Fibroblast of lung (primary cell): ENCODE data around the gene MIA2. TPM values are rescaled to one million over a fixed set of nuclear protein-coding genes. Genes with fewer than 3 reads are reported as not detected.

ENCODE experiments used
- DNase-seq, 2 donors: peaks; one replicate each; pipeline versions ENCODE4 v3.0.0 to v3.0.0-alpha.2; 2010; ENCODE audit warnings: low read depth in 2 of 2
- H2AFZ ChIP-seq: 2 replicates; pipeline ENCODE4 v1.5.1; 2012; ENCODE audit warnings: low read length, control low read depth, inconsistent platforms
- H3K27ac ChIP-seq: 2 replicates; pipeline ENCODE4 v1.5.1; 2011; ENCODE audit warnings: low read length, control low read depth; ENCODE audit not compliant: insufficient read depth
- H3K27me3 ChIP-seq: 2 replicates; pipeline ENCODE4 v1.5.1; 2011; ENCODE audit warnings: mild to moderate bottlenecking, low read length; ENCODE audit not compliant: control insufficient read depth, insufficient read depth
- H3K36me3 ChIP-seq: 2 replicates; pipeline ENCODE4 v1.5.1; 2011; ENCODE audit warnings: low read length; ENCODE audit not compliant: control insufficient read depth, insufficient read depth
- H3K4me1 ChIP-seq: 2 replicates; pipeline ENCODE4 v1.5.1; 2011; ENCODE audit warnings: low read length; ENCODE audit not compliant: control insufficient read depth, insufficient read depth; ENCODE audit errors: extremely low read depth
- H3K4me2 ChIP-seq: 2 replicates; pipeline ENCODE4 v1.5.1; 2011; ENCODE audit warnings: low read length, control low read depth; ENCODE audit not compliant: insufficient read depth; ENCODE audit errors: extremely low read depth
- H3K4me3 ChIP-seq, 4 experiments: fragments of 200-600 bp in 1 of 4; sonication (generic) in 1 of 4; replicated peaks in 1 of 4; 2 replicates each; pipeline ENCODE4 v1.5.1; 2011 to 2016; ENCODE audit warnings: low read length in 4 of 4, low read depth in 3 of 4, mild to moderate bottlenecking in 3 of 4, control low read depth in 2 of 4, inconsistent platforms in 1 of 4, mixed read lengths in 1 of 4; ENCODE audit not compliant: insufficient read depth in 1 of 4; ENCODE audit errors: control extremely low read depth in 1 of 4
- H3K79me2 ChIP-seq: 2 replicates; pipeline ENCODE4 v1.5.1; 2012; ENCODE audit warnings: mild to moderate bottlenecking, low read length, inconsistent platforms; ENCODE audit not compliant: control insufficient read depth, insufficient read depth
- H3K9ac ChIP-seq: 2 replicates; pipeline ENCODE4 v1.5.1; 2011; ENCODE audit warnings: mild to moderate bottlenecking, low read length, control low read depth; ENCODE audit not compliant: insufficient read depth
- H3K9me3 ChIP-seq: 2 replicates; pipeline ENCODE4 v1.5.1; 2012; ENCODE audit warnings: low read depth, low read length; ENCODE audit not compliant: control insufficient read depth, insufficient read depth
- H4K20me1 ChIP-seq: 2 replicates; pipeline ENCODE4 v1.5.1; 2011; ENCODE audit warnings: low read length; ENCODE audit not compliant: control insufficient read depth, insufficient read depth; ENCODE audit errors: extremely low read depth
- EZH2 ChIP-seq: IDR thresholded peaks from 2 replicates; pipeline ENCODE4 v1.5.1; 2012; ENCODE audit warnings: low read length, control low read depth, mild to moderate bottlenecking; ENCODE audit errors: missing control alignments
- polyA plus RNA-seq, 2 donors: library from polyadenylated mRNA; depleted of rRNA in 1 of 2; stranded (reverse) in 1 of 2; unstranded in 1 of 2; fragments of >200 nt; gene quantifications; 2 replicates each; pipeline ENCODE4 v1.2.1, GENCODE V29; 2011 to 2012; ENCODE audit warnings: missing spikeins in 1 of 2
- total RNA-seq: library from RNA; depleted of rRNA; stranded (reverse); fragments of >200 nt; gene quantifications from 2 replicates; pipeline ENCODE4 v1.2.1, GENCODE V29; 2014
- TF ChIP-seq, protein P1 (sequence below), 2 donors: IDR thresholded peaks in 1 of 2; conservative IDR thresholded peaks in 1 of 2; 1 replicate in 1 of 2; 2 replicates in 1 of 2; pipeline ENCODE4 v1.5.1; 2011 to 2012; ENCODE audit warnings: low read length in 2 of 2, control low read depth in 1 of 2, inconsistent platforms in 1 of 2, low read depth in 1 of 2, mild to moderate bottlenecking in 1 of 2

The MIA2 gene
- total and polyA plus RNA-seq, 2 donors (not counting 1 experiment from before 2014, with no cell fraction given), result 9.7 to 15.0 TPM

- no peak overlapping the region for H3K9ac ChIP-seq
- H3K9me3 ChIP-seq, result no peaks in the 10 kb centered on the region
- no peak overlapping the region for H3K27ac ChIP-seq
- H3K4me2 ChIP-seq, result no peak overlapping the region
- H2AFZ ChIP-seq, result no peak overlapping the region
- H3K79me2 ChIP-seq, result no peaks in the 10 kb centered on the region
- H3K27me3 ChIP-seq, result no peaks in the 10 kb centered on the region
- no peaks in the 10 kb centered on the region for H3K4me1 ChIP-seq
- no peak overlapping the region for H3K4me3 ChIP-seq
- TF ChIP-seq, protein P1, sequence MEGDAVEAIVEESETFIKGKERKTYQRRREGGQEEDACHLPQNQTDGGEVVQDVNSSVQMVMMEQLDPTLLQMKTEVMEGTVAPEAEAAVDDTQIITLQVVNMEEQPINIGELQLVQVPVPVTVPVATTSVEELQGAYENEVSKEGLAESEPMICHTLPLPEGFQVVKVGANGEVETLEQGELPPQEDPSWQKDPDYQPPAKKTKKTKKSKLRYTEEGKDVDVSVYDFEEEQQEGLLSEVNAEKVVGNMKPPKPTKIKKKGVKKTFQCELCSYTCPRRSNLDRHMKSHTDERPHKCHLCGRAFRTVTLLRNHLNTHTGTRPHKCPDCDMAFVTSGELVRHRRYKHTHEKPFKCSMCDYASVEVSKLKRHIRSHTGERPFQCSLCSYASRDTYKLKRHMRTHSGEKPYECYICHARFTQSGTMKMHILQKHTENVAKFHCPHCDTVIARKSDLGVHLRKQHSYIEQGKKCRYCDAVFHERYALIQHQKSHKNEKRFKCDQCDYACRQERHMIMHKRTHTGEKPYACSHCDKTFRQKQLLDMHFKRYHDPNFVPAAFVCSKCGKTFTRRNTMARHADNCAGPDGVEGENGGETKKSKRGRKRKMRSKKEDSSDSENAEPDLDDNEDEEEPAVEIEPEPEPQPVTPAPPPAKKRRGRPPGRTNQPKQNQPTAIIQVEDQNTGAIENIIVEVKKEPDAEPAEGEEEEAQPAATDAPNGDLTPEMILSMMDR (conservative IDR thresholded peaks at IDR 0.05 in 1 of 2, IDR thresholded peaks at IDR 0.05 in 1 of 2; ENCODE audit: low read depth in 1 of 2, low read length in 2 of 2), result no peak
- TF ChIP-seq EZH2, result no peak
- H3K36me3 ChIP-seq, result no peaks in the 10 kb centered on the region
- no peak for DNase-seq
- no peaks in the 10 kb centered on the region for H4K20me1 ChIP-seq
Observed at GRCh38 chr14:39342768-39343167, 109.1 kb downstream of the MIA2 start.

GRCh38 chr14:39343614-39344013 is 109.9 kb downstream of the MIA2 start:
- Histone ChIP-seq H3K27ac (no peak overlapping the region), H2AFZ (no peak overlapping the region), H3K4me2 (no peak overlapping the region), H3K9ac (no peak overlapping the region), H3K36me3 (no peaks in the 10 kb centered on the region), H3K79me2 (no peaks in the 10 kb centered on the region), H3K27me3 (no peaks in the 10 kb centered on the region), H4K20me1 (no peaks in the 10 kb centered on the region), H3K4me1 (no peaks in the 10 kb centered on the region), H3K4me3 (no peak overlapping the region), H3K9me3 (no peaks in the 10 kb centered on the region)
- TF ChIP-seq, protein P1 (conservative IDR thresholded peaks at IDR 0.05 in 1 of 2, IDR thresholded peaks at IDR 0.05 in 1 of 2; ENCODE audit: low read depth in 1 of 2, low read length in 2 of 2), result no peak
- no peak for TF ChIP-seq EZH2
- no peak for DNase-seq

DNA sequence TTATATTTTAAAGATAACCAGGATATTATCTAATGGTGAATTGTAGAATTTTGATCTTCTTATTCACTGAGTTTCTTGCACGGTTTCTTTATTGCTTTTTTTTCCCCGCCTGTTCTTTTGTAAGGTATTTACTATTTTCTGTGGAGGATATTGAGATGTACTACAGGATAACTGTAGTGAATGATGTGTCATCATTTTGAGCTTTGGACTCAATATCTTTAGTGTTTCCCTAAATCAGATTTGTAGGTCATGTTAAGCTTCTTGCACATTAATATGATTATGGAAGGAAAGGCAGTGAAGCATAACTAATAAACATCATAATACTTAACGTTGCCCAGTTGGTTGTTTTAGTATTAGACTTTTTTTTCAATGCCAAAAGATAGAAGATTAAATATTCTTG is 117.2 kb downstream of the MIA2 start:
- H3K27me3 ChIP-seq, result no peaks in the 10 kb centered on the region
- H2AFZ ChIP-seq, result no peak overlapping the region
- H3K9ac ChIP-seq, result no peak overlapping the region
- H3K27ac ChIP-seq, result no peak overlapping the region
- H3K4me1 ChIP-seq, result no peaks in the 10 kb centered on the region
- H3K4me3 ChIP-seq, result no peak overlapping the region
- H3K4me2 ChIP-seq, result no peak overlapping the region
- TF ChIP-seq, protein P1 (conservative IDR thresholded peaks at IDR 0.05 in 1 of 2, IDR thresholded peaks at IDR 0.05 in 1 of 2; ENCODE audit: low read depth in 1 of 2, low read length in 2 of 2), result no peak
- no peak for TF ChIP-seq EZH2
- no peaks in the 10 kb centered on the region for H3K9me3 ChIP-seq
- H3K79me2 ChIP-seq, result no peaks in the 10 kb centered on the region
- no peaks in the 10 kb centered on the region for H4K20me1 ChIP-seq
- no peaks in the 10 kb centered on the region for H3K36me3 ChIP-seq
- DNase-seq, result no peak
